Measurements from ENCODE around the gene PIP4K2B. TPM values are rescaled to one million over a fixed set of nuclear protein-coding genes. Genes with fewer than 3 reads are reported as not detected.
A peak's percentile ranks its signal among the peaks of the same experiment; 100 is the strongest.
"Not testable (repeated sequence)": the region's sequence is repeated elsewhere in the genome, so short reads cannot be mapped to it uniquely, and the experiment has no call there.

The PIP4K2B gene
- total RNA-seq, result 46.7 TPM

DNA sequence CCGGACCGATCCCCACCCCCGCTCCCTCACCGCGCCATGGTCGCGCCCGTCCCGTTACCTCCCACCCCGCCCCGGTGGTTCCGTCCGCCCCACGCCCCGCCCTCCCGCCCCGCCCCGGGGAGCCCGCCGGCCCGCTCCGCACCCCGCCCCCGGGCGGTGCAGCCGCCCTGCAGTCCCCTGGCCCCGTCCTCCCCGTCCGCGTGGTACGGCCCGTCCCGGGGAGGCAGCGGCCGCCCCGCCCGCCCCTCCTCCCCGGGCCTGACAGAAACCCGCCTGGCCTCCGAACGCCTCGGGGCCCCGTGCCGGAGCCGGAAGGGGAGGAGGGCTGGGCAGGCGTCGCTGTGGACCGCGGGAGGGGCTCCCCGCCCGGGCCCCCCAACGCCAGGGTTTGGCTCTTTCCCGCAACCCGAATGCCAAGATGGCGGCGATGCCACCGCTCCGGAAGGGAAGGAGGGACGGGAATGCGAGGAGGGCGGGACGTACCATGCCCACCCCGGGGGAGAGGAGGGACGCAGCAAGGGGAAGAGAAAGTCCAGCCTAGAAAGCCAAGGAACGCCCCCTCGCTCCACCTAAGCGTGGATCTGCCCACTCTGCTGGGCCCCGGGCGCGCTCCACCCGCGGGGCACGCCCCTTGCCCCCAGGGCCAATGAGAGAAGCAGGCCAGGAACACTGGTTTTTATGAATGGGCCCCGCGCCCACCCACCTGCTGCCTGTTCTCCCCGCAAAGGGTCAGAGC lies at the start of gene PIP4K2B:
TSS of gene PIP4K2B (minus strand) at position 56 of the 736 bp plus-strand sequence. CDS start 132 bp downstream, outside the sequence.
- DNase-seq (ENCODE audit: low spot score), result peak; percentile 94

DNA sequence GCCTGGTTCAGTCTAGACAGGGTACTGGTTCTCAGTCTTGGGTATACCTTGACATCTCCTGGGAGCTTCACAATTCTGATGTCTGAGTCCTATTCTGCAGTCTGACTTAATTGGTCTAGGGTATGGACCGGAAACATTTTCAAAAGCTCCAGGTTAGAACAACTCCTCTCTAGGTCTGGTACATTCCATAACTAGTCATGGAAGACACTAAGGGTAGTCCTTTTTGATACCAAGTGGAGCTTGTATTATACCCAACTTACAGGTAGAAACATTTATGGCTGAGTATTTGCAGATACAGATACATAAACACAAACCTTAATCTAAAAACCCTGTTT lies 49.2 kb upstream of the PIP4K2B start:
- DNase-seq (ENCODE audit: low spot score), result no peak

DNA sequence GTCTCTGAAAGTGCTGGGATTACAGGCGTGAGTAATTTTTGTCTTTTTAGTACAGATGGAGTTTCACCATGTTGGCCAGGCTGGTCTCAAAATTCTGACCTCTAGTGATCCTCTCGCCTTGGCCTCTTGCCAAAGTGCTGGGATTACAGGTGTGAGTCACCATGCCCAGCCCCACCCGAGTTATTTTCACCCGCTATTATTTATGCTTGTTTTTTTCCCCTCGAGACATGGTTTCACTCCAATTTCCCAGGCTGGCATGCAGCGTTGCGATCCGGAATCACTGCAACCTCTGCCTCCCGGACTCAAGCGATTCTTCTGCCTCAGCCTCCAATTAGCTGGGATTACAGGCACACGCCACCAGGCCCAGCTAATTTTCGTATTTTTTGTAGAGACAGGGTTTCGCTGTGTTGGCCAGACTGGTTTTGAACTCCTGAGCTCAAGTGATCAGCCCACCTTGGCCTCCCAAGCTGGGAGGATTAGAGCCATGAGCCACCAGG lies 45.0 kb upstream of the PIP4K2B start:
- DNase-seq (ENCODE audit: low spot score), result no peak

DNA sequence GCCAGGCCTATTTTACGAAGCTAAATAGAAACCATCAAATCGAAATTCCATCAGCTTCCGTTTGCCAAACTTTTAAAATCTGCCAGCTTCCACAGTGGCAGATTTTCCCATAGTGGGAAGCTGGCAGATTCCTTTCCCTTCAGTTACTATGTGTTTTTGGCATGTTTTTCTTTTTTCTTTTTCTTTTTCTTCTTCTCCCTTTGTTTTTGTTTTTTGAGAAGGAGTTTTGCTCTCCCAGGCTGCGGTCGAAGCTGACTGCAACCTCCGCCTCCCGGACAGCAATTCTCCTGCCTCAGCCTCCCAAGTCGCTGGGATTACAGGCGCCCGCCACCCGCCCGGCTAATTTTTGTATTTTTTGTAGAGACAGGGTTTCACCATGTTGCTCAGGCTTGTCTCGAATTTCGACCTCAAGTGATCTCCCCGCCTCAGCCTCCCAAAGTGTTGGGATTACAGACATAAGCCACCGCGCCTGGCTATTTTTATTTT lies 26.4 kb upstream of the PIP4K2B start:
- no peak for DNase-seq (ENCODE audit: low spot score)

DNA sequence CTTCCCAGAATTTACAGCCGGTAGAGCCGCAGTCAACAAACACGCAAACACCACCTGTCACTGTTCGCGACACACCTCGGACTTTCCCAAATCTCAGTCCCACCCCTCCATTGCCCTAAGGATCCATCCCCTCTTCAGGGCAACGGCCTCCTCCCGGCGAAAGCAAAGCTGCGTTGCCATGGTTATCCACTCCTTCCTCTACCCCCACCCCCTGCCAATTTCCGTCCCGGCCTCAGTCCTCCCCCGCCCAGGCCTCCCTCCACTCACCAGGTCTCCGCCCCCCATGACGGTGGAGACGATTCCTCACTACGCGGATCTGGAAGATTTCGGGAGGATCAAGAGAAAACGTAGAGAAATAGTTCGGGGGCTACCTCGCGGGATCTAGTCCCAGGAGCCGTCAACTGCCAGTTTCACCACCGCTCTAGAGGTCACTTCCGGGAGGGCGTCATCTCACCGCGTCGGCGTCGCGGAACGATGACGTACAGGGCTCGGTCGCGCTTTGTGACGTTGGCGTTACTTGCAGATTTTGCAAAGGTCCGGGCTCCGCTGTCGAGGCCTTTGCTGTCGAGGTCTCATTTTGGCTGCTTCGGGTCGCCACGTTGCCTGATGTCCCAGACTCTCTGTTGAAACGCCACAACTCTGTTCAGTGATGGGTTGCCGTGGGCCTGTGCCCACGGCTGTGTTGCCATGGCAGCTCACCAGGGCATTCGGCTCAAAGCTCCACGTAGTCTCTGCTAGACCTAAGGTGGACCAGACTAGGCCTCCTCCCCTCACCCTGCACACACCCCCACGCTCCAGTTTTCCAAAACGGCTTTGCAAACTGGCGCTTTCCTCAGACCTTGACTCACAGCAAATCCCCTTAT lies 25.8 kb upstream of the PIP4K2B start, which contains the start of gene CWC25:
TSS of gene CWC25 (minus strand) at position 423 of the 863 bp plus-strand sequence. CDS start at position 285, 138 bp downstream.
- peak; percentile 98 for DNase-seq (ENCODE audit: low spot score)

DNA sequence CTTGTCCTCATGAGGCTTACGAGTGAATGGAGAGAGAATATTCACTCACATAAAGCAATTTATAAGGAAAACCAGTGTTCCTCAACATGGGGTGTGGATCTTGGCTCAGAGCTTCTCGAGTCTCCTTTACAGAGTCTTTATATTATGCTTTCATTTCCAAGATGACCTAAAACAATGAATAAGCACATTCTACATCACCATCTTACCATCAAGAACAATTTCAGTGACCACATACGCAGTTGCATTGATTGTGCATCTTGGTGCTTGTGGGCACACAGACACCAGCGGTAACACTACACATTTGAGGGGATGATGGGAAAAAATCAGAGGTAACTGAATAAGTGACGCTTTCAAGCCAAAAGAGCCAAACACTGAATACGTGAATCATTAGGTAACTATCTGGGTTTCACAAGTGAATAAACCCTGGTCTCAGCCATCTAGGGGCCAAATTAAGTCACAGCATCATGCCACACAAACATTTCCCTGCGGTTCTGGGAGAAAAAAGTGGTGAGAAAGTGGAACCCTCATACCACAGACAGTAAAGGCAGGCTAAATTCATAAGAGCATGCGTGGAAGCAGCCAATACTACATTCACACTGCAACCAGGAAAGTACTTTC lies 16.3 kb upstream of the PIP4K2B start:
- DNase-seq (ENCODE audit: low spot score), result no peak

DNA sequence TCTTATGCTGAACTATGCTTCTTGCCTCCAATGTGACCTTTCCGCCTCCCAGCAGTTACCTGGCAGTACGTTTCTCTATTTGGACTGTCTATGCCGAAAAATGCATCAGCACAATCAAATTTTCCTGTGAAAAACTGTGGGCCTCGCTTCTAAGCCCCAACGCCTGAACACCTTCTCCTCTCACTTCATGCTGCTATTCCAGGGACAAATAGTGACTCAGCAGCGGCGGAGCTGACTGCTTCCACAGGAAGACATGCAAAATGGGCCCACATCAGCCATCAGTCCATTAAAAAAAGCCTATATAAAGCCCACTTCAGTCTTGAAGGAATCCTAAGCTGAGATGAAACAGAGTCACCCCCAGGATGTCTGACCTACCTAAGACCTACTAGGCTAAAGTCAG lies 10.5 kb upstream of the PIP4K2B start:
- no peak for DNase-seq (ENCODE audit: low spot score)

DNA sequence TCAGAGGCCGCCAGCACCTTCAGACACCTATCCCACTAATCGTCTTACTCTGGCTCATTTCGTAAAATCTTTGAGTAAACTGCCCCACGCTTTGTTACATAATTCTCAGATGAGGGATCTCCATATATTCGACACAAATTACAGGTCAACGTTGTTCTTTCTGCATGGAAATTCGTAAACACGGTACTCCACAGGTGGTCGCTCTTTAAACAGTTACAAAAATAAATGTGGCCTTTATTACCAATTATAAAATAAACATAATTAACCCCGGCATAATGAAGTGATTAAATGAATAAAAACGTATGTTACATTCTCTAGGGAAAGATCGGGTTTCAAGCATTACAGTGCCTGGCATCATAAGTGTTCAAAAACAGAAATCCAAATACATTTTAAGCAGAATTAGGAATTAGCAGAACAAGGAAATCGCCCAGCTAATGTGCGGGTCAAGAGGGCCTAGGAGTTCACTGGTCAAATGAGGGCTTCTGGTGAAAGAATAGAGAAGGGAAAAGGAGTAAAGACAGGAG lies 943 bp upstream of the PIP4K2B start:
- no peak for DNase-seq (ENCODE audit: low spot score)

DNA sequence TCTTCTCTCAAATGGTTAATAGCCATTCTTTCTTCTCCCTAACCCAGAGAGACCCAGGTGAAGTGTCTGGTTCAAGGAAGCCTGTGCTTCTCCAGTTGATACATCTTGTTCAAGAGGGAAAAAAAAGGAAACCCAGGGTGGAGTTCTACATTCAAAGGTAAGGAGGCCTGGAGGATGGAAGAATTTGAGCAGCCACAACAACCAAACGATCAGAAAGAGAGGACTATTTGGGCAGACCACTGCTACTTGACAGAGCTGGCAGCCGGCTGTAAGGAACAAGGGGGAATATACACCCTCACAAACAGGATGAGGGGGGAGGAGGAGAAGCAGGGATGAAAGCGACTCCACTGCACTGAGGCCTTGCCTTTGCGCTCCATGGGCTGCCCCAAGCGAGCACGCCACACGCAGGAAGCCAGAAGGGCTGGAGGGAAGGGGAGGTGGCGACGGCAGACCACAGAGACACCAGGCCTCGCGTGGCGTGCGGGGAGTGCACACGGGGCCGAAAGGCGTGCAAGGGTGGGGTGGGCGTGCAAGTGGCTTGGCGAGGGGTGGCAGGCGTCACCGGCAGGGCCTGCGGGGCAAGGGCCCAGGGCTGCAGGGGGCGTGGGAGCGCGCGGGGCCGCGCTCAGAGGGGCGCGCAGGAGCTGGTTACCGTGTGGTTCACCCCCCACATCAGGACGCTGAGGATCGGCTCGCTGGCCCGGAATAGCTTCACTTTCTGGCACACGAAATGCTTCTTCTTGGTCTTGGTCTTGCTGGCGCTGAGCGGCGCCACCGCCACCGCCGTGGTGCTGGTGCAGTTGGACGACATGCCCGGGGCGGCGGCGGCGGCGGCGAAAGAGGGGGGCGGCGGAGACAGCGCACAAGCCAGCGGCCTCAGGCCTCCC lies 499 bp downstream of the PIP4K2B start:
- DNase-seq (ENCODE audit: low spot score), result peak; percentile 35

DNA sequence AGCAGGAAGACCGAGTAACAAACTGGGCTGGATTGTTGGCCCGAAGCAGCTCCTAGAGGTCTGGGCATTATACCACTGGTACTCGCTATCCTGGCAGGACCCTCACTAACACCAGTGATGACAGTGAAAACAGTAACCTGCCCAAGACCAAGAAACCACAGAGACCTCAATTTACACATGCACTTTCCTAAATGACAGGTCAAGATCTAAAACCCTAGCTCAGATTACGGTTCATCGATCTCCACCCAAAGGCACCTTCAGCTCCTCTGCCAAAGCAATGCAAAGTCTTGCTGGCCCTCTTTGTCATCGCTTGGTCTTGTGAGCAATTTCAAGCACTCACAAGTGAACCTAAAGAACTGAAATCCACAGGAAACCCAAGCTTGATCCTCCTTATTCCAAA lies 1.5 kb downstream of the PIP4K2B start:
- DNase-seq (ENCODE audit: low spot score), result no peak

DNA sequence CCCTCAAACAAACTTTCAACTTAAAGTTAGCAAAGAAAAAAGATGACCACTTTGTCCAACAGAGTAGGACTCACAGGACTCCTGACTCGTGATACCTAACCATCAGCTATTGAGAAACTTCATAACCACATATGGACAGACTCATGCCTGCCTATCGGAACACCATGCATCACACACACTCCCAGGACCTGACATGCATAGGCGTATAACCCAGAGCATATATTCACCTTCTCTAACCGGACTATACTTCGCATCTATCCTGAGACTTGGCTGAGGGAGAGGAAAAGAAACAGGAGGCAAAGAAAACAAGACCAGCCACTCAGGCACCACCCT lies 2.2 kb downstream of the PIP4K2B start:
- DNase-seq (ENCODE audit: low spot score), result no peak

DNA sequence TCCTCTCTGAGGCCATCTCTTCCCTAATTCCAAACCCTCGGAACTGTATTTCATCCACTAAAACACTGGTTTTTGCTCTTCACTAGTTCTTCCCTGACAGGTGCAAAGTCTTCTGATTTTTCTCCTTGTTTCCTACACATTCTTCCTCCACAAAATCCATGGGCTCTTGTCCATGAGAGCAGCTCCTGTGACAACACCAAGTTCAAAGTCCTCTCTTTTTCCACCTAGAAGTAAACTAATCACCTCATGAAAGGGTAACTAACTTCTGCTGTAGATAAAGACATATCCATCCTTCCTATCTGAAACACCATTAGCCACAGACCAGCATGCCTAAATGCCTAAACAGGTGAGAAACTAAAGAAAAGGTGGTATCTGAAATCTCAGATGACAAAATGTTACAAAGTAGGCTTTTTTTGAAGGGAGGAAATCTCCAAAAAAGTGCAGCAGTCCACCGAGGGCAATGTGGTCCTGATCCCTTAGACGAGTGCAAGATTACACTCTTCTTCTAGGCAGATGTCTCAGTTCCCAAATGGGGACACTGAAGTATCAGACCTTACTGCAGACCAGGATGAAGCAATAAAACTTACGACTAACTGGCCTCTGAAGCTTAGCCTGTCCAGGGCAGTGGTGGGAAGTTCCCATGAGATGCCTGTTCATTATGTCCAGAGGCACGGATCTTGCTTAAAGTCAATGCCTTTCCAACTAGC lies 2.8 kb downstream of the PIP4K2B start:
- no peak for DNase-seq (ENCODE audit: low spot score)

DNA sequence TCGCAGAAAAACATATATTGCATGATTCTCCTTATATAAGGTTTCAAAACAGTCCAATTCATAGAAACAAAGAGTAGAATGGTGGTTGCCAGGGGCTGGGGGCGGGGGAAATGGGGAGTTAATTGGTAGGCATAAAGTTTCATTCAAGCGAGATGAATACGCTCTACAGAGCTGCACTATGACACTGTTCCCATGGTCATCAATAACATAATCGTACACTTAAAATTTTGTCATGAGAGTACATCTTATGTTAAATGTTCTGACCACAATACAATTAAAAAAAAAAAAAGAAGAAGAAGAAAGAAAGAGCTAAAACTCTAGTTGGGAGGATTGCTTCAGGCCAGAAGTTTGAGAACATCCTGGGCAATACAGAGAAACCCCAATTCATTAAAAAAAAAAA lies 5.1 kb downstream of the PIP4K2B start:
- no peak for DNase-seq (ENCODE audit: low spot score)

DNA sequence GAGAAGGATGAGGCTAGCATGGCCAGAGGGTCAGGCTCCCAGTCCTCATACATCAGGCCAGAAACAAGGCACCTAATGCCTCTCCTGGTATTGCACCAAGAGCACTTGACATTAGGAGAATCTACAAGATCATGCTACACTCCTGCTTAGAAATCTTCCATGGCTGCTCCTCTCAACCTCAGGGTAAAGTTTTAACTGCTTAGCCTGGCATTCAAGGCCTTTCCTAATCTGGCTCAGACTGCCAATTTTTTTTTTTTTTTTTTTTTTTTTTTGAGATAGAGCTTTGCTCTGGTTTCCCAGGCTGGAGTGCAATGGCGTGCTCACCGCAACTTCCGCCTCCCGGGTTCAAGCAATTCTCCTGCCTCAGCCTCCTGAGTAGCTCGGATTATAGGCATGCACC lies 8.2 kb downstream of the PIP4K2B start:
- no peak for DNase-seq (ENCODE audit: low spot score)

DNA sequence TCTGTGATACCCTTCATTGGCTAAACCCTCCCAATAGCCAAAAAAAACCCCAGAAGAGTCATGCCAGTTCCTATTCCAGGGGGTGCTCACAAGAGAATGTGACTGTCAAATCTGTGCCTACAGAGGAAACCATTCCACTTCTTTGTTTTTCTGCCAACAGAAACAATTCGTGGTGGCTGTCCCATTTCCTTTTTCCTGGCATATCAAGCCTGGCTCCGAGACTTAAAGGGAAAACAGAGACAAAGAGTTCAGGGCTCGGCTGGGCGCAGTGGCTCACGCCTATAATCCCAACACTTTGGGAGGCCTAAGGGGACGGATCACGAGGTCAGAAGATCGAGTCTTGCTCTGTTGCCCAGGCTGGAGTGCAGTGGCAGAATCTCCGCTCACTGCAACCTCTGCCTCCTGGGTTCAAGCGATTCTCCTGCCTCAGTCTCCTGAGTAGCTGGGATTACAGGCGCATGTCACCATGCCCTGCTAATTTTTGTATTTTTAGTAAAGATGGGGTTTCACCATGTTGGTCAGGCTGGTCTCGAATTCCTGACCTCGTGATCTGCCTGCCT lies 9.1 kb downstream of the PIP4K2B start:
- DNase-seq (ENCODE audit: low spot score), result not testable (repeated sequence)

DNA sequence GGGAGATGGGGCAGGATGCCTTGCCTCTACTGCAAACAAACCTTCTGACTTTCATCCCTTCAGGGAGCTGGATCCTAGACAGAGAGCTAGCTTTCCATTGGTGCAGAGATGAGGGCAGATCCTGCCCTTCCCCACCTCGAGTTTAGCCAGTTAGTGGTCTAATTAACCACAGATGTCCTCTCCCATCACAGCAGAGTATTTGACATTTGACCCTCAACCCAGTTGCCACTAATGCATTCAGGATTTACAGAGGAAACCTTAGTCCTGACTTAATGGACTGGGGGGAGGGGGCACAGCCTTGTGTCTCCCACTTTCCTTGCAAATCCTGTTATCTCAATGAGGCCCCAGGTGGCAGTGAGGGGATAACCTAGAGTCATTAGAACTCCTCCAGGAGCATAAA lies 10.2 kb downstream of the PIP4K2B start:
- no peak for DNase-seq (ENCODE audit: low spot score)

DNA sequence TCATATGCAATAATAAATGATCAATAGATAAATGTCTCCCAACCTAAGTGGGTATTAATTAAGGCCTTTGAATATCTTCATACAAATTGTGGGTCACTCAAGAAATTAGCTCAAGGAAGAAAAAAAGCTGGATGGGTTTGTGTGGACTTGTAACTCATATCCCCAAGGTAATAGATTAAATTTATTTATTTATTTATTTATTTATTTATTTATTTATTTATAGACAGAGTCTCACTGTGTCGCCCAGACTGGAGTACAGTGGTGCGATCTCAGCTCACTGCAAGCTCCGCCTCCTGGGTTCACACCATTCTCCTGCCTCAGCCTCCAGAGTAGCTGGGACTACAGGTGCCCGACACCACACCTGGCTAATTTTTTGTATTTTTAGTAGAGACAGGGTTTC lies 11.4 kb downstream of the PIP4K2B start:
- DNase-seq (ENCODE audit: low spot score), result not testable (repeated sequence)

DNA sequence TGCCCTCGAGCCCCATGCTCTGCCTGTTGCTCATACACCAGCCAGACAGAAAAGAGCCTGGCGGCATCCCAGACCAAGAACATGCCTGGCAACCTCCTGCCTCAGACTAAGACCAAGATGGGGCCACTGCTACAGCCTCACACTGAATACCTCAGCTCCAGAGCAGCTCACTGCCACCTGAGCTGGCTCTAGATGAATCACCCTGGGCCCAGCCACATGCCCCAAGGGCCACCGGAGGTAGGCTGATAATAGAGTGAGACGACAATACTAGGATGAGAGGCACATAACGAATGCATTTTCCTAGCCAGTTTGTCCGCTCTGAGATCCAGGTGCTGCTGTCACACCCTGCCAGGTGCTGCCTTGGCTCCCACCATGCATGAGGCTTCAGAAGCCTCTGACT lies 13.0 kb downstream of the PIP4K2B start:
- no peak for DNase-seq (ENCODE audit: low spot score)

DNA sequence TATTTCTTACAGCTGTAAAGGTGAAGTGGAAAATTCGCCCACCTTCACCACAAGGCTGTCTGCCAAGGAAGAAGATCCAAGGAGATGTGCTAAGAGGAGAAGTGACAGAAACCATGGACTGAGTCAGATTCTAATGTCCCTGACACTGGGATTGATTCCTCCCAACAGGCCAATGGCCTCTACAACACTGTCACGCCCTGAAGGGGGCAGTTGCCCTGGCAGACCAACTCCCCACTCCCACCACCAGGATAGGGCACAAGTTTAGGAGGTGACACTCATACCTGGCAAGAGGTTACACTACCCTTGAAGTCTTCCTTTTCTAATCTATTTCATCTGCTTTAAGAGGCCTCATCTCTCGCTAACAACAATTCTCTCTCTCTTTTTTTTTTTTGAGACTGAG lies 16.1 kb downstream of the PIP4K2B start:
- no peak for DNase-seq (ENCODE audit: low spot score)
